Islet precursor cell (in vitro differentiated cells): ENCODE data around the gene UNC80.
A peak's percentile ranks its signal among the peaks of the same experiment; 100 is the strongest.

Experiments used
- DNase-seq: peaks from one replicate; pipeline ENCODE4 v3.0.0-alpha.2; 2018

UNC80 gene

DNA sequence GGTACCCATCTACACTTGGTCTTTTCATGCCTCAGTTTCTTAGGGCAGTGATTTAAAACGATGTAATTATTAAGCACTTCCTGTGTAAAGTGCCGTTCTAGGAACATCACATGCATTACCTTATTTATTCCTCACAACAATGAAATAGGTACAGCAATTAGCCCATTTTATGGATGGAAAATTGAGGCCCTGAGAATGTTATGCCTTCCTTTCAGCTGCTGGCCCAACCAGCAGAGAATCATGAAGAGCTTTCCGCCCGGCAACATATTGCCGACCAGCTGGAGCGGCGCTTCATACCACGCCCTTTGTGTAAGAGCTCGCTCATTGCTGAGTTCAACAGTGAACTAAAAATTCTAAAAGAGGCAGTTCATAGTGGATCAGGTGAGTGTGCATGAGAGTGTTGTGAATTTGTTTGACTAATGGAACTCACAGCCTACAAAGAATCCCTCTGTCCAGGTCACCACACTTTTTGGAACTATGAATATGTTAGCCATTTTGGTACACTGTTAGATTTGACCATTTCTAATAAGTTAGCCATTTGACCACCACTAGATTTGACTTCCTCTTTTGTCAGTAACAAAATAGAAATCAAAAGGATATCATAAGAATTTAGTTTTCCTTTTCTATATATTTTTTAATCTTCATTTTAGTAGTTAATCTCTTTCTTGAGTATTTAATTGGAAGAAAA is 205.2 kb downstream of the UNC80 start:
- DNase-seq = no peak

DNA sequence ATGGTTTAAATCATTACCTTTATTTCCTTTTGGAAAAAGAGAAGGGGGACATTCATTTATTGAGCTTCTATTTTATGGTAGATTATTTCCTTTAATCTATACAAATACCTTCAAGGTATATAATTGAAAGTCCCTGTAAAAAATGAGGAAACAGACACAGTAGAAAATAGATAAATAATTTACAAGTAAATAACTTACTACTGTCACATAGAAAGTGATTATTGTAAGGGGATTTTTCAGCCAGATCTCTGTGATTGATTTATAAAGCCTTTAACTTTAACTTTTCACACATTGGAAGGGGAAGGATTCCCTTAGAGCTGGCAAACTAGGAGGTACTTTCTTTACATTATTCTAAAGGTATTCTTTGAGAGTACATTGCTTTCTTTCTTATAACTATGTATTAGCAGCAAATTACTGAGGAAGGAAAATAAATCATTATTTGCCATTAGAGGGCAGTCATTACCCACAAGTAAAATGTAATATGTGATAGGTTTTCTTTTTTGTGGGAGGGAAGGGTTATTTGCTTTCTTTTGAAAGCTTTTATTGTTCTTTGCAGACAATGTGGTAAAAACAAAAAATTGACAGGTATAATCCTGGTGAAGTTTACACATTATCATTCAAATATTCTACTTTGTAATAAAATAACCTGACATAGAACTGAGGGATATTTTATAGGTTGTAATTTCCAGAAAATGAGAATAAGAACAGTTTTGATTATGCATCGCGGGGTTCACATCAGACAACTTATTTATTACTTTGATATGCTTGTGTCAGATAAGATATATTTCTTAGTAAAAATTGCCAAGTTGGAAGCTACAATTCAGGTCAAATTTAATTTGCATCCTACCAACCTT is 206.0 kb downstream of the UNC80 start:
- DNase-seq = no peak

DNA sequence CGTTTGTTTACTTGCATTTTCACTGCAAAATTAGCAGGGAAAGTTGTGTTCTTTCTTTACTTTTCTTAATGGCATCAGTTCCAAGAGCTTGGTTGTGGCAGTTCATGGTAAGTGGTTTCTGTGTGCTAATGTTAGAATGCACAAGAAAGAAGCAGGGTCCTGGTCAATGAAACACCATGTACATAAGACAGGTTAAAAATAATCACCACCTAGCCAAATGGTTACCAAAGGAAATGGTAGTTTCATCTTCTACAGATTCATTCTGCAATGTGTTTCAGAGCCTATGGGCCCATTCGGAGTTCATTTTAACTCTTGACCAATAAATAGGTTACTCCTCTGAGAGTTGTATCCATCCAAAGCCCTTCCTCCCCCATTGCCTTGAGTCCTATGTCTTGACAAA is 212.7 kb downstream of the UNC80 start:
- DNase-seq = no peak

DNA sequence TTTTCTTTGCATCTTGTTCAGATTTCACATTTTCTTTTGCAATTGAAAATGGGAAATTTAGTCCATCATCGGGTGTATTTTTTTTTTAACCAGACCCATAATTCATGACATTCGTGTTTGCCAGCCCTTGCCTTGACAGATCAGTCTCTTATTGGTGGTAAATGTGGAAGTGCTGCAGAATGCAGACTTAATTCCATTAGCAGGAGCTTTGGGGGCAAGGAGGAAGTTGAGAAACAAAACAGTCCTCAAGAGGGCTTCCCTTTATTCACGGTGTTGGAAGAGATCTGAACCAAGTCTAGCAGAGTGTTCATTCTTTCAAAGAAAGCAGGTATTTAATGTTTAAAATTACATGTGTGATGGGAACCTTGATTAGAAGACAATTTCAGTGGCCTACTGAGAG is 214.2 kb downstream of the UNC80 start:
- DNase-seq = no peak

DNA sequence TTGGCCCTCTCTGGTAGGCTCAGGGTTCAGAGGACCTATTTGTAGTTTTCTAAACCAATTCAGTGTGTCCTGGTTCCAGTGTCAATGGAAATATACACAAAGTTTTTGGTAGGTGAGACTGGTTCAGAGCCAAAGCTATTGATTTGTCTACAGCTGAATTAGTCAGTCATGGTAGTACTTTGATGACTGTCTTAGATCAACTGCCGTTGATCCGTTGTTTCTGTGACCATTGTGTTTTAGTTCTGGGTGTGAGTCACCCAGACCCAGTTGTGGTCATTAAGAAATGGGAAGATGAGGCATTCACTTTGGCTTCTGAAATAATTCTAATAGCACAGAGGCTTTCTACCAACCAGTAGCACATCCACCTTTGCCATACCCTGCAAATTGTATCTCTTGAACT is 214.8 kb downstream of the UNC80 start:
- no peak for DNase-seq

DNA sequence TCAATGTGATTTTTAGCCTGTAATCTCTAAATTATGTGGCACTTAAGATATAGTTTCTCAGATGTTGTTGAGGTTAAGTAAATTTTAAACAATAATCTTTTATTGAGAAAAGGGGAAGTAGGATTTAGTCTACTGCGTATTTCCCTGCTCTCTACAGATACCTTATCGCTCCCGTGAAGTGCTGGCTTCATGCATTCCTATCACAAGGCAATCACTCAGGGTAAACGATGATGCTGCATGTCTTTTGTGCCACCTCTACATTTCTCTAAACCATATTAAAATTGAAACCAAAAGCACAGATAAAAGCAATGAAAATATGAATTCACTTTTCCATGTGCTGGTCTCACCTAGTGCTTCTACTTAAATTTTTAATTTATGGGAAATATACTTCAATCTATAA is 216.4 kb downstream of the UNC80 start:
- DNase-seq = no peak

DNA sequence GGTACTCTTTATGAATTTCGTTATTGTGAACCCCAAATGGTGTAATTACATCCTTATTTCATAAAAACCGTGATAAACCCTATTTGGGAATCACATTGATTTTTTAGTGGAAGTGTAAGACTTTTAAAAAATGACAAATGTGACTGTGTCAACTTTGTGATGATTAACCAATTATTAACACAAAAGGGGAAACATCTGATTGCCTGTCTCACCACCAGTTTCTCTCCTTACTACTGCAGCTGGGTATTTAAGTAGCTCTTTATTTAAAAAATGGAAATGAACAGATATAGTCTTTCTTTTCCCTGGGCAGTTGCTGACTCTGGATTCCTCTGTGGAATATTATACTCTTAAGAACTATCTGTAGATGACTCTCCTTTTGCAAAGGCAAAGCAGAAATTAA is 219.2 kb downstream of the UNC80 start:
- DNase-seq = no peak

DNA sequence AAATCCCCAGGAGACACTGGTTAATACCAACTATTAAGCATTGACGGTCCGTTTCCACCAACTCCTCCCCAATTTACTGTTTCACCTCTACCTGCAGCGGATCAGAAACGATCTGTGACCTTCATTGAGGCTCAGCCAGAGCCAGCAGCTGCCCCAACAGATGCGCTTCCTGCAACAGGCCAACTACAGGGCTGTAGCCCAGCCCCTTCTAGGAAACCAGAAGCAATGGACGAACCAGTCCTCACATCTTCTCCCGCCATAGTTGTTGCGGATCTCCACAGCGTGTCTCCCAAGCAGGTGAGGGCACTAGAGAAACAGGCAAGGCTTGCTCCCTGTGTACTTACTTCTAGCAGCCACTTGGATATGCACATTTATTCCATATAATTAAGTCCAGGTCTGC is 222.3 kb downstream of the UNC80 start:
- no peak for DNase-seq

DNA sequence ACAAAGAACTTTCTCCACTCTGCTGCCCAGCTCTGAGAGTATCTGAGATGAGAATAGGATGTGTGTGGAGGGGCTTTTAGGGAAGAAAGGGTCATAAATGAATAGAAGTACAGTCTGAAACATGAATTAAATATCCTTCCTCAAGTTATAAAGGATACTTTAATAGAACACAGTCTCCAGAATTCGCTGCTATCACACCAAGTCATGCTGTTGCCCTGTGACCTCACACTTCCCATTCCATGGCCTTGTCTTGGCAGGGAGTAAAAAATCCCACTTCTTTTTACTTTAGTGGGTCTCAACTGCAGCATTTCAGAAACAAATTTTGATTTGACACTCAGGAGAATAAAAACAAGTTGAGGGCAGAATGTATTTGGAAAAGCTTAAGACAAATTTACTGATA is 227.0 kb downstream of the UNC80 start:
- no peak for DNase-seq

DNA sequence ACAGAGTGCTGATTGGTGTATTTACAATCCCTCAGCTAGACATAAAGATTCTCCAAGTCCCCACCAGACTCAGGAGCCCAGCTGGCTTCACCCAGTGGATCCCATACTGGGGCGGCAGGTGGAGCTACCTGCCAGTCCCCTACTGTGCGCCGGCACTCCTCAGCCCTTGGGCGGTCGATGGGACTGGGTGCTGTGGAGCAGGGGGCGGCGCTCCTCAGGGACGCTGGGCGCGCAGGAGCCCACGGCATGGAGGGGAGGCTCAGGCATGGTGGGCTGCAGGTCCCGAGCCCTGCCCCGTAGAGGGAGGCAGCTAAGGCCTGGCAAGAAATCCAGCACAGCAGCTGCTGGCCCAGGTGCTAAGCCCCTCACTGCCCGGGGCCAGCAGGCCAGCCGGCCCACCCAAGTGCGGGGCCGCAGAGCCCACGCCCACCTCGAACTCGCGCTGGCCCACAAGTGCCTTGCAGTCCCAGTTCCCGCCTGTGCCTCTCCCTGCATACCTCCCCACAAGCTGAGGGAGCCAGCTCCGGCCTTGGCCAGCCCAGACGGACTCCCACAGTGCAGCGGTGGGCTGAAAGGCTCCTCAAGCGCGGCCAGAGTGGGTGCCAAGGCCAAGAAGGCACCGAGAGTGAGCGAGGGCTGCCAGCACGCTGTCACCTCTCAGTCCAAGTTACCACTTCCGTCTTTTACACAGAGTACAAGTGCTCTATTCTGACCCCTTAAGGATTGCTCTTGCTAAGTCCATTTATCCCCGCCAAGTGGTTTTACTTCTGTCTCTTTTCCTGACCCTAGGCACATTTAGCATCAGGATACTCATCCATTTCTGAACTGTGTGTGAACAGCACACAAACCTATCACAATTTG is 229.1 kb downstream of the UNC80 start:
- no peak for DNase-seq

DNA sequence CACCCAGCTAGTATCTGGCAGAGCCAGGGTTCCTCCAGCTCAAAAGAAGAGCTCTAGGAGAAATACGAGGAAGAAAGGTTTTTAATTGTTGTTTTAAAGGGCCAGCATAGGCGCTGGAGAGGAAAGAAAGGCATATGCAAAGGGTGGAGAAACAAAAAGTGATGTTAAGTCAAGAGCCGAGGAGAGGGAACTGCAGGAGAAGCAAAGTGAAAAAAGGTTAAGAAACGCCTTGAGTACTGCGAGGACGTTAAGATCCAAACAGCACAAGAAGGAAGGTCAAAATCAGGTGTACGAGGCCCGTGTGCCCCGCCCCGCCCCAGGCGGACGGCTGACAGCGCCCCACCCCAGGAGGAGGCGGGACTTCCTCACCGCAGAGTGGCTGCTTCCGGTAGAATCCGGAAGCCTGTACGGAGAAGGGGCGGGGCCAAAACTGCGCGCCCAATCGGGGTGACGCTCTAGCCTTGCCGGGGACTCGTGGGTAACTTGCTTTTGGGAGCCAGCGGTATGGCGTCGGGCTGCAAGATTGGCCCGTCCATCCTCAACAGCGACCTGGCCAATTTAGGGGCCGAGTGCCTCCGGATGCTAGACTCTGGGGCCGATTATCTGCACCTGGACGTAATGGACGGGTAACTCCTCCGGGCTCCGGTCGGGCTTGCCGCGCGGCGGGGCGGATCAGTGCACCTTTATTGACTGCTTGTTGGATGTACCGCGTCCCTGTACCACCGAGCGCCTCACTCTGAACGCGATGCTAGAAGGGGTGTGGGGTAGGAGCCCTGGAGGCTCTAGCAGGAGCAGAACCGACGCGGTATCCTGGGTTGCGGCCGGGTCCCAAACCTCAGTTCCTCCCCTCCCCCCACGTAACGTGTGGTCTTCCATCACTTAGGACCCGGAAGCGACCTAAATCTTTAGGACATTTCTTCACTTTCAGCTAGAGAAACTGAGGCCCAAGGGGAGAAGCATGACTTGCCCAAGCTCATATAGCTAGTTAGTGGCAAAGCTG is 230.8 kb downstream of the UNC80 start, which contains the start of gene RPE:
Gene RPE (plus strand): TSS at position 481 of the 1,000 bp plus-strand sequence. CDS start 24 bp downstream, at position 505.
- DNase-seq = peak; percentile 98

DNA sequence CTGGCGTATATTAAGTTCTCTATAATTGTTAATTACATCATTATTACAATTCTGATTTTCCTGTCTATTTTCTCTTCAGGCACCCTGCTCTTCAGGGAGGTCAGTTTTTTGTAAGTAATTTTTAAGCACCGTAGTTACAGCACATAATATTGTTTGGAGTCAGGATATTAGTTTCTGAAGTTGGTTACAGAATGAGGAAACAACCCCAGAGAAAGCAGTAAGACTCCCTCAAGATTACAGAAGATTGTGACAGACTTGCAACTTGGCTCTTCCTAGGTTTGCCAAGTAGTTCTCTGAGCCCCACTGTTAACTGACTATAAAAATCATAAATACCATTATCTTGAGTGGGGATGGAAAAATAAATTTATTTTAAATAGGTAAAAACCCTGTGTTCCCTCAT is 231.7 kb downstream of the UNC80 start:
- no peak for DNase-seq

DNA sequence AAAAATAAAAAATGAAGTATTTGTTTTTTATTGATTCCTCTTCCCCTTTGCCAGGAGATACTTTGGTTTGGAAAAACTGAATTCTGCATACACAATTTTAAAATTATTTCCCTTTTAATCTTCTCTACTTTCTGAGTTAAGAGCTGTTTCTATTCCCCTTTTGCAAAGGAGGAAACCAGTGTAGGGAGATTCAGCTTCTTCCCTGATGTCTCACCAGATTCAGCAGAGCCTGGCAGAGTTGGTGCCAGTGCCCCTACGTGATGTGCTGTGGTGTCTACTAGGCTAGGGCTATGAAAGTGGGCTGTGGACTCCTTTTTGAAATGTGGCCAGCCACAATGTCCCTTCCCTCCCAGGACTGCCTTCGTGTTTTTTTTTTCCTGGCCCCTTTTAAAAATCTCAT is 233.2 kb downstream of the UNC80 start:
- no peak for DNase-seq

DNA sequence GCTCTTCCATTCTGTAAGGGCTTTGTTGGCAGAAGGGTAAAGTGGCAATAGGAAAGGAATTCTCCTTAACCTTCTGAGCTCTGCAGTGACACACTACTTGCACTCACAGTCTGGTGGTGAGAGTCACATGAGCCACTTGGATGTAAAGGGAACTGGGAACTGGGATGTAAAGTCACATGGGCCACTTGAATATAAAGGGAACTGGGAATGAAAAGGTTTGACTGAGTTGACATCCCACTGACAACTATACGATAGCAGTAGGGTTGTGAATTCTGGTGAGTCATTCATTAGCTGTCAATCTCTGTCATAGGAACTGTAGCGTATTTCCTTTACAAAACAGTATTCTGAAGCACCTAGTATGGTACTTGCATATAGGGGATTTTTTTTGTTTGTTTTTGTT is 236.3 kb downstream of the UNC80 start:
- no peak for DNase-seq

DNA sequence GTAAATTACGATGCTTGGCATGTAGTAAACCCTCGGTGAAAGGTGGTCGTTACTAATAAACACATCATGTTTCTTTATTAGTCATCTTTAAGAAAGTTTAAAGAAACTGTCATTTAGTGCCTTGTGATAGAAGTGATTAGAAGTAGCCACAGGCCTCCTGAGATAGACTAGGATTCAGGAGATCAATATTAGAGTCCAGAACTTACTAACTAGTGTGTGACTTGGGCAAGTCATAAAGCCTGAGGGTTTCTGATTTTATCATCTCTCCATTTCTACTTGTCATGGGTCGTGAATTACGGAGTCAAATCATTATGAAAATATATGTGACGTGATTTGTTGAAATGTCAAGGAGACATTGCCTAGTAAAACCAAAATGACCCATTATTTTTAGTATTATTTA is 237.5 kb downstream of the UNC80 start:
- no peak for DNase-seq

DNA sequence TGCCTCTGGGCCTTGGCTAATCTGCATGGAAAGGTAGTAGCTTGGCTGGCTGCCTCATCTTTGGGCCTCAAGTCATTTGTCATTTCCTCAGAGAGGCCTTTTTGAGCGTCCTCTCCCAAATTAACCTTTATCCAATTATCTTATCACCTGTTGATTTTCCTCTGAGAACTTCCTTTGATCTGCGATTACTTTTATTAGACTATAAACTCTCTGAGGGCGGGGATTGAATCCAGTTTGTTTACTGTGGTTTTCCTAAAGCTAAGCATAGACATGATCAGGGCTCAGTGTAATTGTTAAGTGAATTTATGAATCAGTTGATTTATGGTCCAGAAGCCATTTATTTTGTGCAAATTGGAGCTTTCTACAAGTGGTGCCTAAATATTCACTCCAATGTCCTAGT is 238.3 kb downstream of the UNC80 start:
- DNase-seq = no peak

DNA sequence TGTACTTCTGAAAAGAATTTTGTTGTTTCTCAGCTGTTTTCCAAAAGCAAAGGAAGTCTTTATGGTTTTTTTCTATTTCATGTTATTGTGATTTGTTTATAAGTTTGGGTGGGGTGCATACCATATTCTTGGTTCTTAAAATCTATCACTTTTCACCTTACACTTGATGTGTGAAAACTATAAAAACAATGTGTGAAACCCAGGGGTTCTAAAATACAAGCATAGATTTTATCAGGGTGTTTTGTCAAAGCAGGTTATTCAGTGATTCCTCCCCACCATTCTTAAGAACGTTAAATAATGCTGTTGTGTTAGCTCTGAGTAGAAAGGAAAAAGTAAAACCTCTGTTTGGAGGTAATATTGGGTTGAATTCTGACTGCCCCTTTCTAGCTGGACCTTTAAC is 248.5 kb downstream of the UNC80 start:
- DNase-seq = no peak

DNA sequence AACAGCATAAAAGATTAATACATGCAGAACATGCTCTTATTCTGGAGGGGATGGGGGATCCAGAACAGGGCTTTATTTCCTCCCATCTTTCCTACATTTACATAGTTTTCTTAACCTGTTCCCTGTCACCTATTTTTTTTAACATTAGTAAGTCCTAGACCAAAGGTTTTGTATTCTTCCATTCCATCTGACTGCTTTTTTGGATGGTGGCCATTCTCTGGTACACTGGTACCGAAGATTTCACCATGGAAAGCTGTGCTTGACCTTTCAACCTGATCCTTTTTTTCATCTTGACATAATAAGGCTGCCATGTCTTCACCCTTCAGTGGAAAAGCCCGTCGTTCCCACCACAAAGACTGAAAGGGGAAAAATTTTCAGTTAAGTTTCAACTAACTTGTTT is 251.2 kb downstream of the UNC80 start:
- no peak for DNase-seq

DNA sequence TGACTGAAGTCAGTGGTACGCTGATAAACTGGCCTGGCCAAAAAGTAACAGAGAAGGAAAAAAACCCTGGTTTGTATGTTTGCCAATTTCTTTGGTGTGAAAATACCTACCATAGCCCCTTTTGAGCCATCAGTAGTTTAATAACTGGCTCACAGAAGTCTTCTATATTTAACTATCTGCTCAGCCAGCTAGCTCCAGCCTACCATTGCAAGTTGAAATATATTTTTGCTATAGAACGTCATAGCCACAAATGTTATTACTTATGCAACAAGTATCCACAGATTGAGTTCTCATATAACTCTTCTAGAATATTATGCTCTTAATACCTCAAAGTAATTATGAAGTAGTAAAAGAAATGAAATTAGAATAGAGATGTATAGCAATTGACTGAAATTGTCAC is 256.0 kb downstream of the UNC80 start:
- no peak for DNase-seq

DNA sequence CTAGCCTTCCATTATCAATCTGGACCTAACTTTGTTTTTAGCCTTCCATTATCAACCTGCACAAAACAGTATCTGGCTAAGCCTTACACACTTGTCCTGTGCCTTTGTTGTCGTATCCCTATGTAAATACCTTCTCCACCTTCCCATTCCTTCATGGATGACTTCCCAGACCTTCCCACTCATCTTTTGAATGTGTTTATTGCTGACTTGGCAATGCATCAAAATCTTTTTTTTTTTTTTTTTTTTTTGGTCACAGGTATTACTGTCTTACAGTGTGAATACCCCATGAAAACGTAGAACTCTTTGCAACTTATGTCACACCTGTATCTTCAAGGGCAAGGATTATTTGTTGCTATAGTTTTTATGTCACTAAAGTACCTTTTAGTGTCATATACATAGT is 256.5 kb downstream of the UNC80 start:
- no peak for DNase-seq

DNA sequence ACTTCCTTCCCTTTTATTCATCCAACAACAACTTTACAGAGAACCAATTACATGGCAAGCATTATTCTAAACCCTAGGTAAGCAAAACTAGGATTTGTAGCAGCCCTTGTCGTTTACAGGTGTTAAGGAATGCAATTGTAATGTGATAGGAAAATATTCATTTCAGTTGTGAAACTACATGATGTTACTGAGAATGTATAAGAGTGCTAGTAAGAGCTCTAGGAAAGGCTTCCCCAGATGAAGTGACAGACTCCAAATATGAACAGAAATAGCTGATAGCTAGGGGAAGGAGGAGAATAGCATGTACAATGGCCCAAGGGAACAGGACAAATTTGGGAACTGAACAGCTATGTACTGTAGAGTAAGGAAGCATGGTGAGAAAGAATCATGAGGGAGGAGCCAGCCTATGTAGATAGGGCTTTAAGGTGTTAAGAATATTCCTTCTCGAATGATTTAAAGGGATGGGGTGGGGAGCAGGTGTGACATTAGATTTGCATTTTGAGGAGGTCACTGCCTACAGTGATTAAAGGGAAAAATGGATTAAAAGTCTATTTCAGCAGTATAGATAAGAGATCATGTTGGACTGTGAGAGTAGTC is 262.6 kb downstream of the UNC80 start:
- no peak for DNase-seq

DNA sequence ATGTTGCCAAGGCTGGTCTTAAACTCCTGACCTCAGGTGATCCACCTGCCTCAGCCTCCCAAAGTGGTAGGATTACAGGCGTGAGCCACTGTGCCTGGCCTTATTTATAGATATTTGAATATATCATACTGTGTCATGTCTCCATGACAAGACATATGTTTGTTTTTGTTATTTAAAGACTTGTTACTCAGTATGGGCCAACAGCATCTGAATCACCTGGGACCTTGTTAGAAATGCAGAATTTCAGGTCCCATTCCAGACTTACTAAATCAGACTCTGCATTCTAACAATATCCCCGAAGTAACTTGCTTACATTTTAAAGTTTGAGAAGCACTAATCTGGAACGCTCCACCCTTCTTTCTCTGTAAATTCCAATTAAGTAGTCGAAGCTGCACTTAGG is 264.0 kb downstream of the UNC80 start:
- DNase-seq = no peak
